PC-9 (cell line): ENCODE measurements around the gene ALDH3B2. TPM values are rescaled to one million over a fixed set of nuclear protein-coding genes. Genes with fewer than 3 reads are reported as not detected.
A peak's percentile ranks its signal among the peaks of the same experiment; 100 is the strongest.

ENCODE experiments used
- BruUV-seq: library from RNA; stranded (reverse); fragments of 400-500 nt; replicated peaks from 2 replicates; lab custom pipeline; 2021; lab: Mats Ljungman, UMichigan
- CTCF ChIA-PET: fragments of 300-600 bp; sonication (Branson Sonifier 250); formaldehyde crosslinking; loops from one replicate; lab custom pipeline; 2022; ENCODE audit warnings: antibody characterized with exemption; lab: Charles Lee
- POLR2A ChIA-PET: fragments of 300-600 bp; sonication (Branson Sonifier 250); formaldehyde crosslinking; loops from one replicate; lab custom pipeline; 2022; ENCODE audit warnings: antibody characterized with exemption; ENCODE audit not compliant: unreplicated experiment; lab: Charles Lee
- DNase-seq, 2 experiments: peaks; one replicate each; pipeline versions ENCODE4 v3.0.0 to v3.0.0-alpha.2; 2015 to 2022; ENCODE audit warnings: mixed read lengths in 1 of 2
- H2AFZ ChIP-seq: fragments of 200-600 bp; sonication (generic); 2 replicates; pipeline ENCODE4 v1.8.1; 2017; ENCODE audit warnings: antibody characterized with exemption
- H3F3A ChIP-seq: fragments of 200-600 bp; sonication (generic); 2 replicates; pipeline ENCODE4 v1.8.1; 2017; ENCODE audit warnings: antibody characterized with exemption, mild to moderate bottlenecking, low read depth; ENCODE audit not compliant: insufficient read depth
- H3K27ac ChIP-seq: fragments of 200-600 bp; sonication (generic); 2 replicates; pipeline ENCODE4 v1.6.1; 2016; ENCODE audit warnings: mixed run types
- H3K27me3 ChIP-seq: fragments of 200-600 bp; sonication (generic); 2 replicates; pipeline ENCODE4 v1.6.1; 2016; ENCODE audit warnings: low read depth, mixed run types; ENCODE audit not compliant: insufficient read depth
- H3K36me3 ChIP-seq: fragments of 200-600 bp; sonication (generic); 2 replicates; pipeline ENCODE4 v1.6.1; 2016; ENCODE audit warnings: low read depth, mixed run types
- H3K4me1 ChIP-seq: fragments of 200-600 bp; sonication (generic); replicated peaks from 2 replicates; pipeline ENCODE4 v1.6.1; 2016; ENCODE audit warnings: mixed run types; ENCODE audit not compliant: insufficient read depth
- H3K4me2 ChIP-seq: fragments of 200-600 bp; sonication (generic); 2 replicates; pipeline ENCODE4 v1.6.1; 2017; ENCODE audit warnings: mixed run types
- H3K4me3 ChIP-seq: fragments of 200-600 bp; sonication (generic); 2 replicates; pipeline ENCODE4 v1.6.1; 2016; ENCODE audit warnings: mixed run types
- H3K79me2 ChIP-seq: fragments of 200-600 bp; sonication (generic); 2 replicates; pipeline ENCODE4 v1.6.1; 2017; ENCODE audit warnings: low read depth, mixed run types
- H3K9me2 ChIP-seq: fragments of 200-600 bp; sonication (generic); 2 replicates; pipeline ENCODE4 v1.8.1; 2017; ENCODE audit warnings: mild to moderate bottlenecking; ENCODE audit not compliant: insufficient read depth
- H3K9me3 ChIP-seq: fragments of 200-600 bp; sonication (generic); 2 replicates; pipeline ENCODE4 v1.8.1; 2016; ENCODE audit warnings: low read depth; ENCODE audit not compliant: insufficient read depth
- H4K20me1 ChIP-seq: fragments of 200-600 bp; sonication (generic); 2 replicates; pipeline ENCODE4 v1.8.1; 2017; ENCODE audit not compliant: insufficient read depth
- EZH2 ChIP-seq: fragments of 200-600 bp; sonication (generic); IDR thresholded peaks from 2 replicates; pipeline ENCODE4 v1.8.0; 2017; ENCODE audit warnings: antibody characterized with exemption, low read depth
- intact Hi-C: fragments of 100-400 bp; cut with micrococcal nuclease; formaldehyde crosslinking; loops from one replicate; pipeline ENCODE4 v1.10.0; 2022; ENCODE audit not compliant: unreplicated experiment
- total RNA-seq: library from RNA; stranded (reverse); gene quantifications from 2 replicates; pipeline ENCODE4 v1.2.3, GENCODE V29; 2021
- TF ChIP-seq, protein P1 (sequence below): fragments of 200-600 bp; sonication (generic); conservative IDR thresholded peaks from 2 replicates; pipeline ENCODE4 v1.6.1; 2017; ENCODE audit warnings: mixed run types, antibody characterized with exemption, mild to moderate bottlenecking, moderate library complexity

ALDH3B2 gene
- total RNA-seq, 1 experiment from 2014 or later = 9.8 TPM

DNA sequence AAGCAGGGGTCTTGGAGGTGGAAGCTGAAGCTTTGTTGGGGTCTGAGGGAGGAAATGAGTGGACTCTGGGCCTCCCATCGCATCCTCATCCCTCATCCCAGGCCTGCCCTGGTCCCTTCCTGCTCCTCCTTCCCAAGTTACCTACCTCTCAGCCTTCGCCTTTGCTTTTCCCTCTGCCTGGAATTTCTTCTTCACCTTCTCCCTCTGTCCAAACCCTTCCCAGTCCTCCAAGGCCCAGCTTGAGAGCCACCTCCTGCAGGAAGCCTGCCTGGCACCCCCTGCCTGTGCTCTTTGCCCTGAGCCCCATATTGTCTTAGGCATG, 42.6 kb downstream of the ALDH3B2 start:
- ChIA-PET CTCF (no interaction called here), POLR2A (no interaction called here)
- intact Hi-C loops = loop anchor here (2.0 kb wide), 1 partner anchor 49 kb away; the partner anchor contains the start of gene GSTP1
- Histone ChIP-seq H3K79me2 (no peaks in the 10 kb centered on the region), H2AFZ (no peak overlapping the region), H3K27ac (no peak overlapping the region), H3F3A (peaks cover 5% of the 10 kb centered on the region; the same call in 1 of the 2 replicates), H3K9me3 (no peaks in the 10 kb centered on the region), H4K20me1 (no peaks in the 10 kb centered on the region), H3K27me3 (no peaks in the 10 kb centered on the region), H3K4me1 (peaks cover 8% of the 10 kb centered on the region), H3K36me3 (no peaks in the 10 kb centered on the region), H3K9me2 (no peaks in the 10 kb centered on the region), H3K4me3 (no peak overlapping the region), H3K4me2 (no peak overlapping the region)
- no TSS peak for BruUV-seq
- no peak for DNase-seq
- TF ChIP-seq, protein P1, sequence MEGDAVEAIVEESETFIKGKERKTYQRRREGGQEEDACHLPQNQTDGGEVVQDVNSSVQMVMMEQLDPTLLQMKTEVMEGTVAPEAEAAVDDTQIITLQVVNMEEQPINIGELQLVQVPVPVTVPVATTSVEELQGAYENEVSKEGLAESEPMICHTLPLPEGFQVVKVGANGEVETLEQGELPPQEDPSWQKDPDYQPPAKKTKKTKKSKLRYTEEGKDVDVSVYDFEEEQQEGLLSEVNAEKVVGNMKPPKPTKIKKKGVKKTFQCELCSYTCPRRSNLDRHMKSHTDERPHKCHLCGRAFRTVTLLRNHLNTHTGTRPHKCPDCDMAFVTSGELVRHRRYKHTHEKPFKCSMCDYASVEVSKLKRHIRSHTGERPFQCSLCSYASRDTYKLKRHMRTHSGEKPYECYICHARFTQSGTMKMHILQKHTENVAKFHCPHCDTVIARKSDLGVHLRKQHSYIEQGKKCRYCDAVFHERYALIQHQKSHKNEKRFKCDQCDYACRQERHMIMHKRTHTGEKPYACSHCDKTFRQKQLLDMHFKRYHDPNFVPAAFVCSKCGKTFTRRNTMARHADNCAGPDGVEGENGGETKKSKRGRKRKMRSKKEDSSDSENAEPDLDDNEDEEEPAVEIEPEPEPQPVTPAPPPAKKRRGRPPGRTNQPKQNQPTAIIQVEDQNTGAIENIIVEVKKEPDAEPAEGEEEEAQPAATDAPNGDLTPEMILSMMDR = no peak
- no peak for TF ChIP-seq EZH2

DNA sequence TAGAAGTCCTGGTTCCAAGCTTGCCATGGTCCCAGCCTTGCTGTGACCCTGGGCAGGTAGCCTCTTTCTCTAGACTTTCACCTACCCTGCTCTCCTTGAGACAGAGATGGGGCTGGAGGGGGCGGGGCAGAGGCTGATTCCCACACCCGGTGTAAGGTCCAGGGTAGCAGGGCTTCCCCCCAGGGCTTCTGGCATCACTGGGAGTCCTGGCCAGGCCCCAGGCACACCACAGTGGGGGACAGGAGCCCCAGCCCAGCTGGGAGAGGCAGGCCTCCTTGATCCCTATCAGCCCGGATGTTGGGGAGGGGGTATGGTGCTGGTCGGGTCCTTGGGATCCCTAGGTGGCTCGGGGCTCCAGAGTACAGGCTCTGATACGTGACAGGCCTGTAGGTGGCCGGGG, 43.0 kb downstream of the ALDH3B2 start:
- H2AFZ ChIP-seq = no peak overlapping the region
- H3F3A ChIP-seq = peaks cover 3% of the 10 kb centered on the region; the same call in 1 of the 2 replicates
- POLR2A ChIA-PET = no interaction called here
- no peaks in the 10 kb centered on the region for H3K9me2 ChIP-seq
- DNase-seq = no peak
- H3K79me2 ChIP-seq = no peaks in the 10 kb centered on the region
- no peaks in the 10 kb centered on the region for H4K20me1 ChIP-seq
- TF ChIP-seq EZH2 = no peak
- TF ChIP-seq, protein P1 = no peak
- H3K4me2 ChIP-seq = peak overlapping the region; percentile 91
- no peak overlapping the region for H3K27ac ChIP-seq
- H3K4me1 ChIP-seq = peaks cover 8% of the 10 kb centered on the region
- no peaks in the 10 kb centered on the region for H3K36me3 ChIP-seq
- intact Hi-C loops = loop anchor here (2.0 kb wide), 1 partner anchor 49 kb away; the partner anchor contains the start of gene GSTP1
- no peaks in the 10 kb centered on the region for H3K9me3 ChIP-seq
- no TSS peak for BruUV-seq
- H3K27me3 ChIP-seq = no peaks in the 10 kb centered on the region
- no peak overlapping the region for H3K4me3 ChIP-seq
- CTCF ChIA-PET = no interaction called here

DNA sequence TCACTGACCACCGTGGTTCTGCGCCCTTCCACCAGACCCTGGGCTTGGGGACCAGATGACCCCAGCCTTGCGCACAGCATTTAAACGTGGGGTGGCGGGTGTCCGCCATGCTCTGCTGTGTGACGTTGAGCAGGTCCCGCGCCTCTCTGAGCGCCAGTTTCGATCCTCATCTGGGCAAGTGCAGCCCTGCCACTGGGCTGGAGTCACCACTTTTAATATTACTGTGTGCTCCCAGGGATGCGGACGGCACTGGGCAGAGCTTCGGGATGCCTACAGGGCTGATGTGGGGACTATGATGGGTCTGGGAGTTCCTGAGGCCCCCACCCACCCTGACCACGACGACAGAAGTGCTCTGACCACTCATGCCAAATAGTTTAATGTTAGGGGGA, 43.5 kb downstream of the ALDH3B2 start:
- BruUV-seq = no TSS peak
- H3K9me2 ChIP-seq = no peaks in the 10 kb centered on the region
- no peaks in the 10 kb centered on the region for H3K79me2 ChIP-seq
- peak overlapping the region; percentile 96 for H2AFZ ChIP-seq
- DNase-seq = no peak
- H3K4me3 ChIP-seq = peak overlapping the region; percentile 87
- no peak for TF ChIP-seq EZH2
- TF ChIP-seq, protein P1 = peak; percentile 50; the same call in 1 of the 2 replicates
- no peaks in the 10 kb centered on the region for H3K27me3 ChIP-seq
- peaks cover 8% of the 10 kb centered on the region for H3K4me1 ChIP-seq
- H3K36me3 ChIP-seq = no peaks in the 10 kb centered on the region
- H3F3A ChIP-seq = peaks cover 3% of the 10 kb centered on the region; the same call in 1 of the 2 replicates
- H3K27ac ChIP-seq = peak overlapping the region; percentile 50
- peak overlapping the region; percentile 91 for H3K4me2 ChIP-seq
- POLR2A ChIA-PET = no interaction called here
- H3K9me3 ChIP-seq = no peaks in the 10 kb centered on the region
- intact Hi-C loops = loop anchor here (2.0 kb wide), 1 partner anchor 48 kb away; the partner anchor contains the start of gene GSTP1
- H4K20me1 ChIP-seq = no peaks in the 10 kb centered on the region
- CTCF ChIA-PET = interaction anchor here (0.7 to 1.0 kb wide), 2 partner anchors 60 to 227 kb away, joined by 4 to 6 read pairs; partner anchors contain the start of gene TBC1D10C
